PFSK-1 (cell line): ENCODE measurements around the gene PCNT.

Source experiments
- FOXP2 ChIP-seq: optimal IDR thresholded peaks from 2 replicates; pipeline ENCODE3; 2011; ENCODE audit warnings: borderline replicate concordance, control low read depth, inconsistent platforms; ENCODE audit not compliant: insufficient read depth; ENCODE audit errors: extremely low read length, extremely low read depth
- POLR2AphosphoS5 ChIP-seq: IDR thresholded peaks from 2 replicates; pipeline ENCODE4 v1.6.1; 2012; ENCODE audit warnings: low read depth, mild to moderate bottlenecking, control low read depth, low read length, moderate library complexity
- REST ChIP-seq, 2 experiments: IDR thresholded peaks; 2 replicates each; pipeline versions ENCODE4 v1.6.1 to v1.8.0; 2011 to 2012; ENCODE audit warnings: low read depth in 2 of 2, low read length in 2 of 2, control low read depth in 1 of 2, inconsistent platforms in 1 of 2, mild to moderate bottlenecking in 1 of 2, moderate library complexity in 1 of 2; ENCODE audit not compliant: insufficient read depth in 1 of 2
- SIN3A ChIP-seq: IDR thresholded peaks from 2 replicates; pipeline ENCODE4 v1.6.1; 2012; ENCODE audit warnings: mild to moderate bottlenecking, low read length, moderate library complexity, borderline replicate concordance; ENCODE audit not compliant: insufficient read depth
- TAF1 ChIP-seq: IDR thresholded peaks from 2 replicates; pipeline ENCODE4 v1.6.1; 2012; ENCODE audit warnings: low read length, control low read depth, borderline replicate concordance; ENCODE audit not compliant: insufficient read depth

The PCNT gene

DNA sequence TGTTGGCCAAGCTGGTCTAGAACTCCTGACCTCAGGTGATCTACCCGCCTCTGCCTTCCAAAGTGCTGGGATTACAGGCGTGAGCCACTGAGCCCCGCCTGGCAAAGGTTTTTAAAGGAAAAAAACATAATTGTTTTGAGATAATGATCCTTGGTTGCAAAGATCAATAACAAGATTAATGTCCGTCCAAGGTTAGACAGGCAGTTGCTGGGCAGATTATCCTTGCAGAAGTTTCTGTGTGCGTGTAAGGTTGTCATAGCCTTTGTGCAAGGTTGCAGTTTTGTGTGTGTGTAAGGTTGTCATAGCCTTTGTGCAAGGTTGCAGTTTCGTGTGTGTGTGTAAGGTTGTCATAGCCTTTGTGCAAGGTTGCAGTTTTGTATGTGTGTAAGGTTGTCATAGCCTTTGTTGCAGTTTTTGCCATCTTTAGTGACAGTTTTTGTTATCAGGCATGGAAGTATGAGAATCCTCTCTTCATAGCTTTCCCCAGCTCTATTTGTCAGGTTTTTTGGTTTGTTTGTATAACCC, 34.2 kb upstream of the PCNT start:
- no peak for TF ChIP-seq FOXP2

GRCh38 chr21:46291561-46291960, 32.4 kb upstream of the PCNT start:
- TF ChIP-seq TAF1 (no peak), FOXP2 (no peak), POLR2AphosphoS5 (no peak), SIN3A (no peak), REST (IDR thresholded peaks at IDR 0.05; ENCODE audit: insufficient read depth in 1 of 2, low read depth in 2 of 2, low read length in 2 of 2) (no peak)

DNA sequence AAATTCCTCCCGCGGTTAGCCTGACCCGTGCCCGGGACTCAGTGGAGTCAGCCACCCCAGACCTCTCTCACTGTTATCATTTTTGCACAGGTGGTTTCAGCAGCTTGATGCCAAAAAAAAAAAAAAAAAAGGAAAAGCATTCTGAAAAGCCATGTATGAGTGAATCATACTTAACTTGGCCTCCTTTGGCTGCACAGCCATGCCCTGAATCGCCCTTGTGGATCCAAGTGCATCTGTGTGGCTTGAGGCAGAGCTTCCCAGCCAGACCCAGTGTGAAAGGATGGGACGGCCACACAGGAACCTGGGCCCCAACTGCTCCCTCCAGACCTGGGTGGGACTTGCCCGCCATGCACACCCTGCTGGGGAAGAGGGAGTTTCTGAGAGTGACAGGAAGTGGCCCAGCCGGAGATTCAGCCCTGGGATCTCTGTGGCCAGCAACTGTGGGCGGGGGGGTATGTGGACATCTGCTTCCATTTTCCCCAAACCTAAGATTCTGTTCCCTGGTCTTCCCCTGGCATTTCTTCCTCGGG, 29.2 kb upstream of the PCNT start:
- no peak for TF ChIP-seq POLR2AphosphoS5
- no peak for TF ChIP-seq TAF1
- TF ChIP-seq REST (IDR thresholded peaks at IDR 0.05; ENCODE audit: insufficient read depth in 1 of 2, low read depth in 2 of 2, low read length in 2 of 2) = no peak
- no peak for TF ChIP-seq SIN3A

GRCh38 chr21:46295177-46295770, 28.7 kb upstream of the PCNT start:
- TF ChIP-seq REST (IDR thresholded peaks at IDR 0.05; ENCODE audit: insufficient read depth in 1 of 2, low read depth in 2 of 2, low read length in 2 of 2) = no peak
- no peak for TF ChIP-seq TAF1
- TF ChIP-seq FOXP2 = no peak
- TF ChIP-seq POLR2AphosphoS5 = no peak
- no peak for TF ChIP-seq SIN3A

DNA sequence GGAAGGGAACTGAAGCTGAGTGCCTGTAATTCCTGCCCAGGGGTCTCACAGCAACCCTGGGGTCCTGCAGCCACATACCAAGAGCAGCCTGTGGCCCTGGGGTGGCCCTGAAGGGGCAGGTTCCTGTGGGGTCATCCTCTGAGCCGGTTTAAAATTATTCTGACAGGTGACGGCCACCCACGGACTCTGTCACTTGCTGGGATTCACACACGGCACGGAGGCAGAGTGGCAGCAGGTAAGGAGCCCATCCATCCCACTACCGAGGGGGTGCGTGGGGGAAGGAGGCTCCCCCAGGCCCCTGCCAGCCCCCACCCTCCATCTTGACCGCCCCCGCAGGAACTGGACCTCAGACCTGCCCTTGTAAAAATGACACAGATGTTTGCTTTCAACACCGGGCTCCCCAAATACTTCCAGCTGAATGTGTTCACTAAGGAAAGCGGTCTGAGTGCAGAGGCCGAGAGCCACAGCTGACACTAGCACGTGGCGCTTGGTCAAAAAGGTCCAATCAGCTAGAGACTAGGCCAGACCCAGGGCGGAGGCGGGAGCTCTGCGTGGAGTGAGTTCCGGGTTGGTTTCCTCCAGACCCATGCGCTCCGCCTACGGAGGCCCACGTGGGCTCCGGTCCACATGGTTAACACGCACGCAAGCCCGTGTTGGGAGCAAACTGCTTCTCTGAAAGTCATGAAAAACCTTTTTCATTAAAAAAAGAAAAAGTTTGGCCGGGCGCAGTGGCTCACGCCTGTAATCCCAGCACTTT, 27.8 kb upstream of the PCNT start:
- TF ChIP-seq TAF1 = no peak
- TF ChIP-seq SIN3A = no peak
- TF ChIP-seq REST (IDR thresholded peaks at IDR 0.05; ENCODE audit: insufficient read depth in 1 of 2, low read depth in 2 of 2, low read length in 2 of 2) = no peak
- no peak for TF ChIP-seq FOXP2
- no peak for TF ChIP-seq POLR2AphosphoS5
